Measurements from ENCODE around the gene CUTA. TPM values are rescaled to one million over a fixed set of nuclear protein-coding genes. Genes with fewer than 3 reads are reported as not detected.

Gene CUTA
- total and polyA plus RNA-seq, 2 donors, result 62.5 to 192 TPM

DNA sequence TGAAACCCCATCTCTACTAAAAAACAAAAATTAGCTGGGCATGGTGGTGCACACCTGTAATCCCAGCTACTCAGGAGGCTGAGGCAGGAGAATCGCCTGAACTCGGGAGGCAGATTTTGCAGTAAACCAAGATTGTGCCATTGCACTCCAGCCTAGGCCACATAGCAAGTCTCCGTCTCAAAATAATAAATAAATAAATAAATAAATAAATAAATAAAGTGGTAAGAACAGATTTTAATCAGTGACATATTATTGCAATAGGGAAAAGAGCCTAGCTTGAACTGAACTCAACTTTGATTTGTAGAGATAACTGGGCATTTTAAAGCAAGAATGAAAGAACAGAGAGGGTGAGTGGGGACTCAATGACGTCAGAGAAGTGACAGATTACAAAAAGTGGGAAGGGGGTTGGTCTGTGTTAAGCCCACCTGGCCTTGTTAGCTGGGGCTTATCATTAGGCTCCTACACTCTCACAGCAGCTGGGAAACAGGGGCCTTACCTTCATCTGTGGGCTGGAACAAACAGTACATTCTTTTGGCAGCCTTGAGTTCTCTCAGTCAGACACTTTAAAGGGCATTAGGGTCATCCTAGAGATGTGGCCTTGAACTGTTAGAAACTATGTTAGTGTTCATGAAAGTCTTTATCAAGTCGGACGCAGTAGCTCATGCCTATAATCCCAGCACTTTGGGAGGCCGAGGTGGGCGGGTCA lies 50.7 kb downstream of the CUTA start:
- Histone ChIP-seq H3K36me3 (ENCODE audit: insufficient read depth) (no peaks in the 10 kb centered on the region), H3K27ac (ENCODE audit: low read depth) (no peak overlapping the region), H3K4me1 (ENCODE audit: insufficient read depth) (no peaks in the 10 kb centered on the region), H3K4me3 (ENCODE audit: low read depth, low read length) (no peak overlapping the region)
- WGBS, result 83% methylated on average over 8 of the region's 8 CpGs
- DNase-seq (ENCODE audit: extremely low spot score), result no peak

Small RNA genes lying within 50 kb of the gene (small RNA-seq; reads per million reads assigned to genes)
- gene RPL35AP4 (not detected), gene ZBTB9 (not detected)

Other genes starting within 250 kb of the CUTA start
- gene COL11A2, start 225.6 kb downstream of the CUTA start, total RNA-seq, result 1.3 TPM
- 0.30 TPM for gene COL11A2, start 225.6 kb downstream of the CUTA start, polyA plus RNA-seq
- gene RXRB, start 217.4 kb downstream of the CUTA start, total RNA-seq, result 21.4 TPM
- gene RXRB, start 217.4 kb downstream of the CUTA start, polyA plus RNA-seq, result 41.6 TPM
- gene SLC39A7, start 217.2 kb downstream of the CUTA start, total RNA-seq, result 60.0 TPM
- gene SLC39A7, start 217.2 kb downstream of the CUTA start, polyA plus RNA-seq, result 77.1 TPM
- gene HSD17B8, start 213.5 kb downstream of the CUTA start, total RNA-seq, result 7.6 TPM
- gene HSD17B8, start 213.5 kb downstream of the CUTA start, polyA plus RNA-seq, result 17.3 TPM
- gene RING1, start 209.6 kb downstream of the CUTA start, total RNA-seq, result 19.1 TPM
- 48.3 TPM for gene RING1, start 209.6 kb downstream of the CUTA start, polyA plus RNA-seq
- gene VPS52, start 146.2 kb downstream of the CUTA start, total RNA-seq, result 32.4 TPM
- 45.3 TPM for gene VPS52, start 146.2 kb downstream of the CUTA start, polyA plus RNA-seq
- gene RPS18, start 146.0 kb downstream of the CUTA start, total RNA-seq, result 3,033 TPM
- gene RPS18, start 146.0 kb downstream of the CUTA start, polyA plus RNA-seq, result 4,357 TPM
- 8.0 TPM for gene B3GALT4, start 141.0 kb downstream of the CUTA start, total RNA-seq
- 19.3 TPM for gene B3GALT4, start 141.0 kb downstream of the CUTA start, polyA plus RNA-seq
- gene WDR46, start 128.9 kb downstream of the CUTA start, total RNA-seq, result 29.7 TPM
- 40.2 TPM for gene WDR46, start 128.9 kb downstream of the CUTA start, polyA plus RNA-seq
- gene PFDN6, start 128.5 kb downstream of the CUTA start, total RNA-seq, result 24.3 TPM
- 104 TPM for gene PFDN6, start 128.5 kb downstream of the CUTA start, polyA plus RNA-seq
- 44.0 TPM for gene RGL2, start 119.2 kb downstream of the CUTA start, total RNA-seq
- gene RGL2, start 119.2 kb downstream of the CUTA start, polyA plus RNA-seq, result 77.5 TPM
- gene TAPBP, start 104.0 kb downstream of the CUTA start, total RNA-seq, result 43.0 TPM
- 48.8 TPM for gene TAPBP, start 104.0 kb downstream of the CUTA start, polyA plus RNA-seq
- gene ZBTB22, start 100.4 kb downstream of the CUTA start, total RNA-seq, result 15.8 TPM
- gene ZBTB22, start 100.4 kb downstream of the CUTA start, polyA plus RNA-seq, result 21.4 TPM
- gene DAXX, start 95.1 kb downstream of the CUTA start, total RNA-seq, result 15.3 TPM
- gene DAXX, start 95.1 kb downstream of the CUTA start, polyA plus RNA-seq, result 36.7 TPM
- 7.5 TPM for gene KIFC1, start 26.3 kb downstream of the CUTA start, total RNA-seq
- gene KIFC1, start 26.3 kb downstream of the CUTA start, polyA plus RNA-seq, result 1.2 TPM
- 16.4 TPM for gene PHF1, start 7.1 kb downstream of the CUTA start, total RNA-seq
- gene PHF1, start 7.1 kb downstream of the CUTA start, polyA plus RNA-seq, result 79.4 TPM
- 9.8 TPM for gene SYNGAP1, start 2.0 kb upstream of the CUTA start, total RNA-seq
- gene SYNGAP1, start 2.0 kb upstream of the CUTA start, polyA plus RNA-seq, result 19.6 TPM
- gene ZBTB9, start 36.5 kb upstream of the CUTA start, total RNA-seq, result 7.8 TPM
- 5.0 TPM for gene ZBTB9, start 36.5 kb upstream of the CUTA start, polyA plus RNA-seq
- gene BAK1, start 162.2 kb upstream of the CUTA start, total RNA-seq, result 8.8 TPM
- gene BAK1, start 162.2 kb upstream of the CUTA start, polyA plus RNA-seq, result 18.7 TPM
- gene ITPR3, start 203.2 kb upstream of the CUTA start, total RNA-seq, result 8.2 TPM
- 11.0 TPM for gene ITPR3, start 203.2 kb upstream of the CUTA start, polyA plus RNA-seq